ENCODE measurements around the gene CNTN4. TPM values are rescaled to one million over a fixed set of nuclear protein-coding genes. Genes with fewer than 3 reads are reported as not detected.
A peak's percentile ranks its signal among the peaks of the same experiment; 100 is the strongest.

CNTN4 gene
- total RNA-seq, 6 experiments from 2014 or later = 1.5 to 3.9 (median 1.7) TPM

DNA sequence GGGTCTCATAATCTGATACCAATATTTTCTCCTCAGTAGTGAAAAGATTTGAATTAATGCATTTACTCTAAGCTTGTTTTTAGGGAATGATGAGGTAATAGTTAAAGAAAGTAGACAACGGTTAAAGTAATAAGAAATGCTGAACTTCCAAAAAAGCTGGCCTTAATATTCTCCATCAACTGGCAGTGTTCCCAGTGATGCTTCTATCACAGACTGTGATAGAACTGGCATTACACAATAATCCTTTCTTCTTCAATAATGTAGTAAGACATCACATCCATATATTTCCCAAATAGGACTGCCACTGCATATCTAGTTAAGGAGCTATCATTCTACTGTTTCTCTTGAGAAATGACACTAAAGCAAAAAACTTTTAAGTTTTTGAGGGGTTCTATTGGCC is 822.8 kb downstream of the CNTN4 start:
- no peaks in the 10 kb centered on the region for H3K4me1 ChIP-seq
- 21% methylated on average over 1 of the region's 1 CpG for WGBS (ENCODE audit: insufficient coverage, low coverage, low lambda C conversion rate, missing lambda C conversion rate)
- H3K27me3 ChIP-seq = no peaks in the 10 kb centered on the region
- ATAC-seq (peak in 1 of 4 donors; percentile 35), DNase-seq (no peak)
- no peaks in the 10 kb centered on the region for H3K36me3 ChIP-seq
- no peak overlapping the region for H3K27ac ChIP-seq
- TF ChIP-seq, protein P1, sequence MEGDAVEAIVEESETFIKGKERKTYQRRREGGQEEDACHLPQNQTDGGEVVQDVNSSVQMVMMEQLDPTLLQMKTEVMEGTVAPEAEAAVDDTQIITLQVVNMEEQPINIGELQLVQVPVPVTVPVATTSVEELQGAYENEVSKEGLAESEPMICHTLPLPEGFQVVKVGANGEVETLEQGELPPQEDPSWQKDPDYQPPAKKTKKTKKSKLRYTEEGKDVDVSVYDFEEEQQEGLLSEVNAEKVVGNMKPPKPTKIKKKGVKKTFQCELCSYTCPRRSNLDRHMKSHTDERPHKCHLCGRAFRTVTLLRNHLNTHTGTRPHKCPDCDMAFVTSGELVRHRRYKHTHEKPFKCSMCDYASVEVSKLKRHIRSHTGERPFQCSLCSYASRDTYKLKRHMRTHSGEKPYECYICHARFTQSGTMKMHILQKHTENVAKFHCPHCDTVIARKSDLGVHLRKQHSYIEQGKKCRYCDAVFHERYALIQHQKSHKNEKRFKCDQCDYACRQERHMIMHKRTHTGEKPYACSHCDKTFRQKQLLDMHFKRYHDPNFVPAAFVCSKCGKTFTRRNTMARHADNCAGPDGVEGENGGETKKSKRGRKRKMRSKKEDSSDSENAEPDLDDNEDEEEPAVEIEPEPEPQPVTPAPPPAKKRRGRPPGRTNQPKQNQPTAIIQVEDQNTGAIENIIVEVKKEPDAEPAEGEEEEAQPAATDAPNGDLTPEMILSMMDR (IDR thresholded peaks at IDR 0.05) = no peak
- no peak for TF ChIP-seq POLR2A (IDR thresholded peaks at IDR 0.05)
- H3K4me3 ChIP-seq = no peak overlapping the region
- intact Hi-C loops (cut with DNase I) = no loop called here
- H3K9me3 ChIP-seq = no peaks in the 10 kb centered on the region

DNA sequence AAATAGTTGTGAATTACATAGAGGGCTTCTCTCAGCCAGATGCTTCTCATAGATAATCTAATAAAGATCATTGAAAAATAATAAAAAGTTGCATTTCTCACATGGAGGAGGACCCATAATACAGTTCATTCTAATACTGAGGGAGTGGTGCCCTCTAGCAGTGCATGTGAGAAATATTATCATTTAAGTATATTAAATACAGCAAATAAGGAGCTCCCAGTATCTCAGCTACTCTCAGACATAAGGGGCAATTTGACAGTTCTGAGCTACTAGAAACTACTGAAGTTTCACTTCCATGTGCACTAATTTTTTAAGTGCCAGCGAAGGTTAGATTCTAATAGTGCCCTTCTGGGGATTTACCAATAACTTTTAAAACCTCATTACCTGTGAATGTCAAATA is 823.2 kb downstream of the CNTN4 start:
- ATAC-seq (peak; percentile 80 to 92 (median 86)), DNase-seq (no peak)
- no peak overlapping the region for H3K27ac ChIP-seq
- intact Hi-C loops (cut with DNase I) = no loop called here
- H3K4me3 ChIP-seq = no peak overlapping the region
- WGBS (ENCODE audit: insufficient coverage, low coverage, low lambda C conversion rate, missing lambda C conversion rate) = 37% methylated on average over 1 of the region's 1 CpG
- TF ChIP-seq POLR2A (IDR thresholded peaks at IDR 0.05) = no peak
- TF ChIP-seq, protein P1 (IDR thresholded peaks at IDR 0.05) = peak; percentile 51 to 64 (median 60)
- H3K9me3 ChIP-seq = no peaks in the 10 kb centered on the region
- no peaks in the 10 kb centered on the region for H3K4me1 ChIP-seq
- no peaks in the 10 kb centered on the region for H3K36me3 ChIP-seq
- no peaks in the 10 kb centered on the region for H3K27me3 ChIP-seq

GRCh38 chr3:2923390-2923789 is 824.7 kb downstream of the CNTN4 start:
- TF ChIP-seq POLR2A (IDR thresholded peaks at IDR 0.05) = no peak
- TF ChIP-seq, protein P1 (IDR thresholded peaks at IDR 0.05) = no peak
- H3K27me3 ChIP-seq = no peaks in the 10 kb centered on the region
- H3K4me1 ChIP-seq = no peaks in the 10 kb centered on the region
- ATAC-seq (peak in 1 of 4 donors; percentile 72), DNase-seq (no peak)
- no peak overlapping the region for H3K27ac ChIP-seq
- no peak overlapping the region for H3K4me3 ChIP-seq
- no peaks in the 10 kb centered on the region for H3K9me3 ChIP-seq
- 31% methylated on average over 2 of the region's 3 CpGs for WGBS (ENCODE audit: insufficient coverage, low coverage, low lambda C conversion rate, missing lambda C conversion rate)
- intact Hi-C loops (cut with DNase I) = no loop called here
- no peaks in the 10 kb centered on the region for H3K36me3 ChIP-seq

DNA sequence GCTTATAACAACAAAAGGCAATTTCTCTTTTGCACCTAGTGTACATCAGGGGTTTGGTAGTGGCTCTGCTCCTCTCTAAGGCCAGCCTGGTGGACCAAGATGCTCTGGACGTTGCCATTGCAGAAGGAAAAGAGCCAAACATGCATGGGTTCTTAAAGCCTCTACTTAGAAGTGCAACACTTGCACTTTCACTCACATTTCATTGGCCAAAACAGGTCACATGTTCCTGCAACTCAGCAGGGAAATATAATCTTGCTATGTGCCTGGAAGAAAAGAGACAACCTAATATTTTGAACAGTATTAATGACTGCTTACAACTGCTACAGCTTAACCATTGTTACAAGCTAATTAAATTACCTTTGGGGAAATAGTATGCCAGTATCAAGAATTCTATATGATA is 828.6 kb downstream of the CNTN4 start:
- no peaks in the 10 kb centered on the region for H3K27me3 ChIP-seq

More for the DNA sequence above, 828.6 kb downstream of the CNTN4 start:
- H3K9me3 ChIP-seq = no peaks in the 10 kb centered on the region
- H3K4me3 ChIP-seq = no peak overlapping the region
- intact Hi-C loops (cut with DNase I) = no loop called here
- H3K36me3 ChIP-seq = no peaks in the 10 kb centered on the region
- WGBS (ENCODE audit: insufficient coverage, low coverage, low lambda C conversion rate, missing lambda C conversion rate) = 0% methylated on average over 1 of the region's 1 CpG
- TF ChIP-seq, protein P1 (IDR thresholded peaks at IDR 0.05) = no peak
- no peak for TF ChIP-seq POLR2A (IDR thresholded peaks at IDR 0.05)
- ATAC-seq = no peak
- no peak overlapping the region for H3K27ac ChIP-seq
- no peaks in the 10 kb centered on the region for H3K4me1 ChIP-seq
- no peak for DNase-seq

Measured in right lobe of liver (tissue), 6 donors.